Measurements from ENCODE around the gene CDH12.

CDH12 gene

GRCh38 chr5:22278164-22278563 lies 575.0 kb downstream of the CDH12 start:
- no peak for TF ChIP-seq REST (IDR thresholded peaks at IDR 0.05; ENCODE audit: insufficient read depth in 1 of 2, low read depth in 2 of 2, low read length in 2 of 2)
- TF ChIP-seq TAF1 (IDR thresholded peaks at IDR 0.05; ENCODE audit: borderline replicate concordance, insufficient read depth, low read length): no peak
- TF ChIP-seq FOXP2 (optimal IDR thresholded peaks at IDR 0.05; ENCODE audit: borderline replicate concordance, extremely low read depth, extremely low read length, insufficient read depth): no peak
- no peak for TF ChIP-seq POLR2AphosphoS5 (IDR thresholded peaks at IDR 0.05; ENCODE audit: low read depth, low read length)
- TF ChIP-seq SIN3A (IDR thresholded peaks at IDR 0.05; ENCODE audit: borderline replicate concordance, insufficient read depth, low read length): no peak

- no peak for TF ChIP-seq FOXP2 (optimal IDR thresholded peaks at IDR 0.05; ENCODE audit: borderline replicate concordance, extremely low read depth, extremely low read length, insufficient read depth)
- no peak for TF ChIP-seq TAF1 (IDR thresholded peaks at IDR 0.05; ENCODE audit: borderline replicate concordance, insufficient read depth, low read length)
- TF ChIP-seq SIN3A (IDR thresholded peaks at IDR 0.05; ENCODE audit: borderline replicate concordance, insufficient read depth, low read length): no peak
- TF ChIP-seq POLR2AphosphoS5 (IDR thresholded peaks at IDR 0.05; ENCODE audit: low read depth, low read length): no peak
- TF ChIP-seq REST (IDR thresholded peaks at IDR 0.05; ENCODE audit: insufficient read depth in 1 of 2, low read depth in 2 of 2, low read length in 2 of 2): no peak
These were observed 576.1 kb downstream of the CDH12 start for GRCh38 chr5:22277006-22277405.

GRCh38 chr5:22258139-22258538 lies 595.0 kb downstream of the CDH12 start:
- TF ChIP-seq FOXP2 (optimal IDR thresholded peaks at IDR 0.05; ENCODE audit: borderline replicate concordance, extremely low read depth, extremely low read length, insufficient read depth): no peak
- TF ChIP-seq TAF1 (IDR thresholded peaks at IDR 0.05; ENCODE audit: borderline replicate concordance, insufficient read depth, low read length): no peak
- TF ChIP-seq SIN3A (IDR thresholded peaks at IDR 0.05; ENCODE audit: borderline replicate concordance, insufficient read depth, low read length): no peak
- TF ChIP-seq POLR2AphosphoS5 (IDR thresholded peaks at IDR 0.05; ENCODE audit: low read depth, low read length): no peak
- no peak for TF ChIP-seq REST (IDR thresholded peaks at IDR 0.05; ENCODE audit: insufficient read depth in 1 of 2, low read depth in 2 of 2, low read length in 2 of 2)

- no peak for TF ChIP-seq TAF1 (IDR thresholded peaks at IDR 0.05; ENCODE audit: borderline replicate concordance, insufficient read depth, low read length)
- TF ChIP-seq REST (IDR thresholded peaks at IDR 0.05; ENCODE audit: insufficient read depth in 1 of 2, low read depth in 2 of 2, low read length in 2 of 2): no peak
These were observed 602.6 kb downstream of the CDH12 start for GRCh38 chr5:22250528-22250927.

GRCh38 chr5:22249209-22249729 lies 603.9 kb downstream of the CDH12 start:
- no peak for TF ChIP-seq POLR2AphosphoS5 (IDR thresholded peaks at IDR 0.05; ENCODE audit: low read depth, low read length)
- no peak for TF ChIP-seq FOXP2 (optimal IDR thresholded peaks at IDR 0.05; ENCODE audit: borderline replicate concordance, extremely low read depth, extremely low read length, insufficient read depth)
- TF ChIP-seq SIN3A (IDR thresholded peaks at IDR 0.05; ENCODE audit: borderline replicate concordance, insufficient read depth, low read length): no peak
- TF ChIP-seq TAF1 (IDR thresholded peaks at IDR 0.05; ENCODE audit: borderline replicate concordance, insufficient read depth, low read length): no peak
- TF ChIP-seq REST (IDR thresholded peaks at IDR 0.05; ENCODE audit: insufficient read depth in 1 of 2, low read depth in 2 of 2, low read length in 2 of 2): no peak

Measured in PFSK-1 (cell line).